SK-MEL-5 (cell line): Measurements from ENCODE around the gene OSBP2. TPM values are rescaled to one million over a fixed set of nuclear protein-coding genes. Genes with fewer than 3 reads are reported as not detected.

Experiments used
- DNase-seq: peaks from one replicate; pipeline ENCODE4 v3.0.0-alpha.2; 2016; ENCODE audit warnings: low read depth, low spot score
- in situ Hi-C: cut with HindIII; loops from 2 replicates; pipeline ENCODE4 v1.10.0; 2016; ENCODE audit warnings: low sequenced_read_pairs, high pct_unique_total_duplicates, low pct_unique_long_range_greater_than_20kb
- polyA plus RNA-seq, 2 experiments: library from polyadenylated mRNA; depleted of rRNA; stranded (reverse); fragments of >200 nt; gene quantifications; 2 replicates each; pipeline ENCODE4 v1.2.3, GENCODE V29; 2015
- total RNA-seq: library from RNA; depleted of rRNA; stranded (reverse); fragments of >200 nt; shearing (Covaris generic); gene quantifications from 2 replicates; pipeline ENCODE4 v1.2.3, GENCODE V29; 2014; rRNA removed

OSBP2 gene, protein sequence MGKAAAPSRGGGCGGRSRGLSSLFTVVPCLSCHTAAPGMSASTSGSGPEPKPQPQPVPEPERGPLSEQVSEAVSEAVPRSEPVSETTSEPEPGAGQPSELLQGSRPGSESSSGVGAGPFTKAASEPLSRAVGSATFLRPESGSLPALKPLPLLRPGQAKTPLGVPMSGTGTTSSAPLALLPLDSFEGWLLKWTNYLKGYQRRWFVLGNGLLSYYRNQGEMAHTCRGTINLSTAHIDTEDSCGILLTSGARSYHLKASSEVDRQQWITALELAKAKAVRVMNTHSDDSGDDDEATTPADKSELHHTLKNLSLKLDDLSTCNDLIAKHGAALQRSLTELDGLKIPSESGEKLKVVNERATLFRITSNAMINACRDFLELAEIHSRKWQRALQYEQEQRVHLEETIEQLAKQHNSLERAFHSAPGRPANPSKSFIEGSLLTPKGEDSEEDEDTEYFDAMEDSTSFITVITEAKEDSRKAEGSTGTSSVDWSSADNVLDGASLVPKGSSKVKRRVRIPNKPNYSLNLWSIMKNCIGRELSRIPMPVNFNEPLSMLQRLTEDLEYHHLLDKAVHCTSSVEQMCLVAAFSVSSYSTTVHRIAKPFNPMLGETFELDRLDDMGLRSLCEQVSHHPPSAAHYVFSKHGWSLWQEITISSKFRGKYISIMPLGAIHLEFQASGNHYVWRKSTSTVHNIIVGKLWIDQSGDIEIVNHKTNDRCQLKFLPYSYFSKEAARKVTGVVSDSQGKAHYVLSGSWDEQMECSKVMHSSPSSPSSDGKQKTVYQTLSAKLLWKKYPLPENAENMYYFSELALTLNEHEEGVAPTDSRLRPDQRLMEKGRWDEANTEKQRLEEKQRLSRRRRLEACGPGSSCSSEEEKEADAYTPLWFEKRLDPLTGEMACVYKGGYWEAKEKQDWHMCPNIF
- 1.6 and 1.8 TPM in 2 replicates for total RNA-seq
- polyA plus RNA-seq (2015; cell fraction: cytosol; rRNA removed): 2.9 and 3.3 TPM in 2 replicates
- 1.1 and 5.0 TPM in 2 replicates for polyA plus RNA-seq (2015; cell fraction: nucleus; rRNA removed)

DNA sequence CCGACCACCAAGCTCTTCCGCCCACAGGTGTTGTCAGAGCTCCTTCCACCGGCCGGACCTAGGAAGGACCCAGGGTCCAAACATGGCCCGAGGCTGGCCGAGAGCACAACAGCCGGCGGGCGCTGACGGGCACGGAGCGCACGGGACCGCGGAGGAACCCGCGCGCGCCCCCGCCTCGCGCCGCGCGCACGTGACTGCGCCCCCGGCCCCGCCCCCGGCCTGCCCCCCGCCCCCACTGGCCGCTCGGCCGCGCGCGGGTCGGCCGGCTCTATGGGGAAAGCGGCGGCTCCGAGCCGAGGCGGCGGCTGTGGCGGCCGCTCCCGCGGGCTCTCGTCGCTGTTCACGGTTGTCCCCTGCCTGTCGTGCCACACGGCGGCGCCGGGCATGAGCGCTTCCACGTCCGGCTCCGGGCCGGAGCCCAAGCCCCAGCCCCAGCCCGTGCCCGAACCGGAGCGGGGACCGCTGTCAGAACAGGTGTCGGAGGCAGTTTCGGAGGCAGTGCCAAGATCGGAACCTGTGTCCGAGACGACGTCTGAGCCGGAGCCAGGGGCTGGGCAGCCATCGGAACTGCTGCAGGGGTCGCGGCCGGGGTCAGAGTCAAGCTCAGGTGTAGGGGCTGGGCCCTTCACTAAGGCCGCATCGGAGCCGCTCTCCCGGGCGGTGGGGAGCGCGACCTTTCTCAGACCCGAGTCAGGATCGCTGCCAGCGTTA lies at the start of gene OSBP2:
Gene OSBP2 (plus strand): TSS at position 235 of the 711 bp plus-strand sequence. CDS start 36 bp downstream, at position 271.
- in situ Hi-C loops: no loop called here
- DNase-seq: no peak

DNA sequence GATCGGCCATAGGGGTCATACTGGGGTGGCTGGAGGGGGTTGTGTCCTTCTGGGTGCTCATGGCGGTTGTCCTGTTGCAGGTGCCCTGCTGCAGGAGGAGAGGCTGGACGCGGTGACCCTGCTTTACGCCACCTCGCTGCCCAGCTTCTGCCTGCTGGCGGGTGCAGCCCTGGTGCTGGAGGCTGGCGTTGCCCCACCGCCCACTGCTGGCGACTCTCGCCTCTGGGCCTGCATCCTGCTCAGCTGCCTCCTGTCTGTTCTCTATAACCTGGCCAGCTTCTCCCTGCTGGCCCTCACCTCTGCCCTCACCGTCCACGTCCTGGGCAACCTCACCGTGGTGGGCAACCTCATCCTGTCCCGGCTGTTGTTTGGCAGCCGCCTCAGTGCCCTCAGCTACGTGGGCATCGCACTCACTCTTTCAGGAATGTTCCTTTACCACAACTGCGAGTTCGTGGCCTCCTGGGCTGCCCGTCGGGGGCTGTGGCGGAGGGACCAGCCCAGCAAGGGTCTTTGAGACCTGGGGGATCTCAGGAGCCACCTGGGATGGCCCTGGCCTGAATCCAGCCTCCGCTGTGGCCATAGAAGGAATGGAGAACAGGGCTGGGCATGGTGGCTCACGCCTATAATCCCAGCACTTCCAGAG lies 48.0 kb upstream of the OSBP2 start:
- in situ Hi-C loops: no loop called here

DNA sequence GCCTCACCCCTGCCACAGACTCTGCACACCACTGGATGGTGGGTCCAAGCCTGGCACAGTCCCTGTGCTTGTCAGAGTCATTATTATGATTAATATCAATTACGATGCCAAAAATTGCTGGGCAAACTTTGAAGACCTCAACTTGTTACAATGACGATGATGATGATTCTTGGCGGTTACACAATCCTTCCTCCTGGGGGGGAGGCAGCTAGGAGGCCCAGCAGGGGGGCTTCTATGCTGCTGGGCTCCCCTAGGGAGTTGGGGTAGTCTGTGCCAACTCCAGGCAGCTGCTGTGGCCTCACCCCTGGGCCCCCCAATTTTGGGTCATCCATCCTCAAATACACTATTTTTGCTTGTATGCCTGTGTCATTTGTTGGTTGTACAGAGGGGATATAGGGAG lies 47.1 kb upstream of the OSBP2 start:
- in situ Hi-C loops: no loop called here
- DNase-seq: no peak

More for the DNA sequence above, 48.0 kb upstream of the OSBP2 start:
- no peak for DNase-seq

DNA sequence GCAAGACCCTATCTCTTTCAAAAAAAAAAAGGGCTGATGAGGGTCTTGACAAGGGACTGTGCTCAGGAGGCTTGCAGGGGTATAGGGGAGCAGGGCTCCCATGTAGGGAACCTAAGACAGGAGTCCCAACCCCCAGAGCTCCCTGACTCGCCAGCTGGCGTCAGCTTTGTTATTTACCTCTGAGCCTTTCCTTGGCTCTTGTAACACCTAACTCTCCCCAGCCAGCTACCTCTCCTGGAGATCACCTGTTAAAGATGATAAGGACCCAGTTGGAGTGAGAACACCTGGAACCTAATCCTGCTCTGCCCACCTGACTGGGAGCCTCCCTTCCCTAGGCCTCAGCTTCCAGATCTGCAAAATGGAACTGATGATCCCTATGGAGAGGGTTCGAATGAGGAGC lies 45.8 kb upstream of the OSBP2 start:
- in situ Hi-C loops: no loop called here
- DNase-seq: no peak

DNA sequence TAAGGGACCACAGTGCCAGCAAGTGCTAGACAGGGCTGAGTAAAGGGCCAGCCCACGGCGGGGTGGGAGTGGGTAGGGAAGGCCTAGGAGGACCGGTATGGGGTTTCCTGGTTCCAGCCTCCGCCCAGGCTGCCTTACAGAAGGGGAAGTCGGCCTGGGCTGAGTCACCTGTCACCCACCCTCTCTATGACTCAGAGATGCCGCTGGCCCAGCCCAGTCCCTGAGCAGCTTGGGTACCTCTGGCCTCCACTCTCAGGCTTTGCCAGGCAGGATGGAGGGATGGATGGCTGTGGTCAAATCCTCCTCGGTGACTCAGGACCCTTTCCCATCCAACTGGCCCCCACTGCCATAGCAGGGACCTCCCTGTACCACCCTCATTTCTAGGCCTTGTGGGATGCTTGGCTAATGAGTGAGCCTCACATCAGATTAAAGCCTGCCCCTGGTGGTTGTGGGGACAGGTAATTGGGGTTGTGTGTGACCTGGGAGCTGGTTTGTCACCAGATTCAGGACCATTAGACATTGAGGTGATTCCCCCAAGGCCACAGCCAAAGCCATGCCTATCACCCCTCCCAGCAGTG lies 45.2 kb upstream of the OSBP2 start:
- in situ Hi-C loops: no loop called here
- no peak for DNase-seq

DNA sequence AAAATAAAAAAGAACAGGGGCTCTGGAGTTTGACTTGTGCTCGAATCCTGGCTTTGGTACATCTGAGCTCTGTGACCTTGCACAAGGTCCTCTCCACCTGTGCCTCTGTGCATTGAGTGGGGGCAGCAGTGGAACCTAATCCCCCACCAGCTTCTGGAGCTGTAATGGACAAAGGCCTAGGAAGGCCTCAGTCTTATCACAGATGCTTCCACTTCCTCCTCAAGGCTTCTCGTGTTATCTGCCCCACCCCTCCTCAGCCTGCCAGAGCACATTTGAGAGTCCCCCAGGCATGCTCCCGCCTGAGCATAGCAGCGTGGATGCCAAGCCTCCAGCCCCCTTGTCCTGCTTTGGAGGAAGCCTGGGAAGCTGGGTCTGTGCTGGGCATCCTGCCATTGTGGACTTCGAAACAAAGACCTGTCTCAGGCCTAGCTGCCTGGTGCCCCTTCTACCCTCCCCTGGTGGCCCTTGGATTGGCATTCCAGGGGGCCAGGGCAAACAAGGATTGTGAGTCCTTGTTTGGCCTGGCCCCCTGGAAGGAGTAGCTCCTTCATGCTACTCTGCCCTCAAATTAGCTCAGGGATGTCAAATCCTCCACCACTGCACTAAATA lies 44.1 kb upstream of the OSBP2 start:
- DNase-seq: no peak
- in situ Hi-C loops: no loop called here

DNA sequence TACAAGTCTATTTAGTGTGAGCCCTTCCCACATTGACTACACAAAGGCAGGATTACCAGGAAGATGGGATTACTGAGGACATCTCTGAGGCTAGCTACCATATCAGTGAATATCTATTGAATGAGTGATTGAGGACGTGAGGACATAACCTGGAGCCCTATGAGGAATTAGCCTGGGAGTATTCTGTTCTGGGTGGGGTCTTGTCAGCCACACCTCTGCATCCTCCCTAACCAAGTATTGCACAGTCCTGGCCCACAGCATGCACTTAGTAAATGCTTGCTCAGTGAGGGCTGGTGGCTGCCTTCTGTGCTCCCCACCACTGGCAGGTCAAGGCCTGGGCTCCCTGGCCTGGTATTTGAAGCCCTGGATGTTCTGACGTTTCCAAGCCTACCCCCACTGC lies 41.8 kb upstream of the OSBP2 start:
- DNase-seq: no peak
- in situ Hi-C loops: no loop called here

DNA sequence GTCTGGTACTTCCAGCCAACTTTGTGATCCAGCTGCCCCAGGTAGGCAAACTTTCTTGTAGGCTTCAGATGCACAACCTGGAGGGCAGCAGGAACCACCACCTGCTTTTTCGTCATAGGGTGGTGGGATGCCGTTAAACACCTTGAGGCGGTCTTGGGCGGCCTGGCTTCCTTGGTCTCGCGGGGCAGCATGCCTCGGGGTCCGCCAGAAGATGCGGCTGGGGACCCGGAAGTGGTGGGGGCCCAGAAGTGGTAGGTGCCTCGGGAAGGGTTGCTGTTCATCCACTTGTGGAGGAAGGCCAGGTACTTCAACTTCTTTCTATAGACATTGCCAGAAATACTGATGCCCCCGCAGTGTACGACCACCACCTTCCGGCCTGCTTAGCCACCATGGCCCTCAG lies 40.3 kb upstream of the OSBP2 start:
- no peak for DNase-seq
- in situ Hi-C loops: no loop called here

DNA sequence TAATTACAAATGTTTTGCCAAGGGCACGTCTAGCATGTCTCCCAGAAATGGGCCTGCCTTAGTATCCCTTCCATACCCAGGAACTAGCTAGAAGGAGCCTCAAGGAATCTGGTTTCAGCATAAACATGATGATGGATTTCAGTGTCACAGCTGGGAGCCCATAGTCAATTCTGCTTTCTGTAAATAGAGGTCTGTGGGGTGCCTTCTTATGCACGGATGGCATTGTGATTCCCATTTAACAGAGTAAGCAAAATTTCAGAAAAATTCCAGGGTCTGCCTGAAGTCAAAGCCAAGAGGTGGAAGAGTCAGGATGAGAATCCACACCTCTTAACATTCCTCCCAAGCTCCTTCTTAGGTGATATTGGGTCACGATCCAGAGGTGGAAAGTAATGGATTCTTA lies 39.1 kb upstream of the OSBP2 start:
- no peak for DNase-seq
- in situ Hi-C loops: no loop called here

DNA sequence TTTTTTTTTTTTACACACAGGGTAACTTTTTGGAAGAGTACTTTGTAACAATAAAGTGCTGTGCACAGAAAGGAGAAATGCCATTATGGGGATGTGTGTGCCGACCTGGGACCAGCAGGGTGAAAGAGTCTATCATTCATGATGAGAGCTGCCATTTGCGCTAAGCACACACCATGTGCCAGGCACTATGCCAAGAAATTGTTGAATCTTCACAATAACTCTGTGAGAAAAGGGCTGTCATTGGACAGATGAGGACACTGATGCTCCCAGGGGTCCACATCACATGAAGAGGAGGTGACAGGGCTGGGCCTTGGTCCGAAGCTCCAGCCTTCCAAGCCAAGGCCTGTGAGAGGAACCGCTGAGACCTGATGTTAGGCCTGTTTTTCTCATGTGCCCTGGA lies 32.6 kb upstream of the OSBP2 start:
- DNase-seq: peak; percentile 14
- in situ Hi-C loops: no loop called here

DNA sequence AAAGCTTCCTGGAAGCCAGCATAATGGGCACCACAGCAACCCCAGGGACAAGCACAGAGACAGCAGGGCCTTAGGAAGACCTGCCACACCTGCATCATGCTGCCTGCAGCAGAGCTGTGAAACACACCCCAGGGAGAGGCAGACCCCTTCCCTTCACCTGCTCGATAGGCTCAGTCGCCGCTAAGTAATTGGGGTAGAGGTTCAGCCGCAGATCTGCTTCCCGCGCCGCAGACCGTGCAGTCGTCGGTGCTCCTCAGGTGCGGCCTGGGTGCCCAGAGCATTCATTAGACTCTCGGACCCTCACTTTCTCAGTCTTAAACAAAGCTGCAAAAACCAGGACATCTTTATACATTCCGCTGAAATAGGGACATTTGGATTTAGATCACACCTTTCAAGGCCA lies 29.9 kb upstream of the OSBP2 start:
- in situ Hi-C loops: no loop called here
- no peak for DNase-seq

DNA sequence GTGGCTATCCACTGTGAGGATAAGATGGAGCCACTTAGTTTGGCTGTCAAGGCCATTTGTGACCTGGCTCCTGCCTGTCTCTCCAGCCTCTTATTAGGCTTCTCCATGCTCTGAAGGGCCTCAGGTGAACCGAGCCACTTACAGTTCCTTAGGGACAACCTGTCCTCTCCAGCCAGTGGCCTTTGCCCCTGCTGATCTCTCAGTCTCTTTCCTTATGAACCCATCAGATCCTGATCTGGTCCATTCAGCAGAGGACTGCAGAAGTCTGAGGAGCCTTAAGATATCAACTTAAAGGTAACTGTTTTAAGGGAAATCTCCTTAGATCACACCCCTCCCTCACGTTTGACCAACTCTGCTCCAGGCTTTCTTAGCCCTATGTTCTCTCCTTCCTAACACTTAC lies 29.4 kb upstream of the OSBP2 start:
- in situ Hi-C loops: no loop called here
- no peak for DNase-seq

DNA sequence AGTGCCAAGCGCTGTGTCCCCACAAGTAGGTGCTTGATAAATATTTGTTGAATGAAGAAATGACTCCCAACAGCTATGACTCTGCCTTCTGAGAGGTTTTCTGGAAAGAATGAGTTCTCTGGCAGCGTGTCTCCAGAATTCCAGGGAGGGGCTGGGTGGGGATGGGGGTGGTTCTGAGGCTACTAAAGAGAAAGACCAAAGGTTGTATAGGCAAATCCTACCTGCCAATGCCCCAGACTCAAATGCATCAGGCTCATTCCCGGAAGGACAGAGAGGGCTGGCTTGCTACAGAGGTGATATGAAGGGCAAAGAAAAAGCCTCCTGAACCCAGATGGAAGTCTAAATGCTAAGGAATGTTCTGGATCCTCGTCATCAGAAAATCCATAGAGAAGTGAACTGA lies 28.9 kb upstream of the OSBP2 start:
- in situ Hi-C loops: no loop called here
- DNase-seq: no peak

DNA sequence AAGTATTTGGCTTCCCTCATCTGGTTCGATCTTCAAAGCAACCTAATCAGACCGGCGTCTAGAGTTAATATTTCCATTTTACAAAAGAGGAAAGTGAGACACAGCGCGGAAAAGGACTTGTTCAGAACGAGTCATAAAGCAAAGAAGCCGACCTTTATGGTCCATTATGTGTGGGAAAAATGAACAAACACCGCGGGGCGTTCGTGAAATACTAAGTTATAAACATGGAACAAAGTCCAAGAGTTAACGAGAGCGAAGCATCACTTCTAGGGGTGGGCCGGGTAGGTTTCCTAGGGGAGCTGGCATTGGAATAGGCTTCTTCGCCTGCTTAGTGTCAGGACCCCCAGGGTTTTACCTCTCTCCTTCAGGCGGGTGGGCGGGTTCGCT lies 27.6 kb upstream of the OSBP2 start:
- in situ Hi-C loops: no loop called here
- no peak for DNase-seq

DNA sequence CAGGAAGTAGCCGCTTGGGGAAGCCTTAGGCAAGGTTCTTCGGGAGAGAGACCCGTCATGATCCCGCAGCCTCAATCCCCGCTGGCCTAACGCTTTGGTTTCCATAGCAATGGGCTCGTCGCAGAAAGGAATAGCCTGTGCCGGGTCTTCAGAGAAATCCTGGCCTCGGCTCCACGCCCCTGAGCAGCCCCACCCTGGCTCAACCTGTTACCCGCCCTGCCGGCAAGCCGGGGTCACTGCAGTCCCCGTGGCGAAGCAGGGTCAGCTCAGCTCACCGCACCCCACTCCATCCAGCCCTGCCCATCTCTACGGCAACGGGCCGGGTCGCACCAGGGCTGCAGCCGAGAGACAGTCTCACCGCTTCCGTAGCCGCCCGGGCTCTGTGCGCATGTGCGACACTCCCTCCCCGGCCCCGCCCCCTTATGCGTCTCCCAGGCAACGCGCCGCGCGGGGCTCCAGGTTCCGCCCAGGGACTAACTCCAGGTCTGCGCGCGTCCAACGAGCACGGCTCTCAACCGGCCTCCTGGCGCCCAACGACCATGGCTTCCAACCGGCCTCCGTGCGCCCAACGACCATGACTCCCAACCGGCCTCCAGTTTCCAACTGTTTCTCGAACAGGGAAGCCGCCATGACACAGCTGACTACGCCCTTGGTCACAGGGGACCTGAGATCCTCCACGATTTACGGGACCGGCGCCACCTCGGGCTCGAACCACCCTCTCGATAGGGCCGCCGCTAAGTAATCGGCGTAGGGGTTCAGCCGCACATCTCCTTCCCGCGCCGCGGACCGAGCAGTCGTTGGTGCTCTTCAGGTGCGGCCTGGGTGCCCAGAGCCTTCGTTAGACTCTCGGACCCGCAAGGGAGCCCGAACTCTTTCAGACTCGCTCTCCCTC lies 26.9 kb upstream of the OSBP2 start, which contains the start of gene DUSP18:
Gene DUSP18 (minus strand): TSS at position 382 of the 892 bp plus-strand sequence. CDS start 3,872 bp downstream, outside the sequence.
- in situ Hi-C loops: no loop called here
- DNase-seq: peak; percentile 91

DNA sequence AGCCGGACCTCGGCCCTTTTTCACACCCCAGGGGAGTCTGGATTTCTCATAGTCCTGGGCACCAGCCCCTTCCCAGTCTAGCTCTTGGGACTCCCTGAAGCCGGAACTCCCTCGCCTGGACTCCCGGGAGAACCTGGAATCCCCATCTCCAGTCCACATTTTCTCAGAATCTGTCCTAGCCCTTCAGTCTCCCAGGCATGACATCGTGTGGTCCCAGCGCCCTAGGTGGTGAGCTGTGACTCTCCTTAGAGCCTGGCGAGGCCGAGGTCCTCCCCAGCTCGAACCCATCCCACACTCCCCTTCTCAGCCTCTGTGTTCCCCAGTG lies 26.3 kb upstream of the OSBP2 start:
- in situ Hi-C loops: no loop called here
- no peak for DNase-seq
